T-helper 22 cell (primary cell): ENCODE measurements around the gene CYREN.
A peak's percentile ranks its signal among the peaks of the same experiment; 100 is the strongest.
"Not testable (repeated sequence)": the region's sequence is repeated elsewhere in the genome, so short reads cannot be mapped to it uniquely, and the experiment has no call there.

ENCODE experiments used
- DNase-seq: peaks from one replicate; pipeline ENCODE4 v3.0.0-alpha.2; 2020; ENCODE audit warnings: low read depth

The CYREN gene

DNA sequence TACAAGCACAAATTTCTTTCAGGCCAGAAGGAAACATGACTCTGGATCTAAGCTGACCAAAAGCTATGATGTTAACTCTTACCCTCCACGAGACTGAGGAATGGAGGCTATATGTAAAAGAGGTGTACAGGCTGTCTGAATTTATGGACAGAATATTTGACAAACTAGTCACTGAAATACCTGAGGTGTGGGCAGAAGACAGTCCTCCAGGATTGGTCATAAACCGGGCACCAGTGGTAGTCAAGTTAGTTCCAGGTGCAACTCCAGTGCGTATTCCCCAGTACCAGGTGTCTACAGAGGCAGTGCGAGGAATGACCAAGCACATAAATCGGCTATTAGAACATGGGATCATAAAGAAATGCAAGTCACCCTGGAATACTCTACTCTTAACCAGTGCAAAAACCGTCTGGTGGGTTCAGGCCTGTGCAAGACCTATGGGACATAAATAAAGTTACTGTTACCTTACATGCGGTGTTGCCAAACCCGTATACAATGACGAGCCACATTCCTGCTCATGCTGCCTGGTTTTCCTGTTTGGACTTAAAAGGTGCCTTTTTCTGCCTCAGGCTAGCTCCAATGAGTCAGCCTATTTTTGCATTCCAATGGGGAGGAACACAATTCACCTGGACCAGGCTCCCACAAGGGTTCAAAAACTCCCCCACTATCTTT is 6.7 kb upstream of the CYREN start:
- DNase-seq: no peak

DNA sequence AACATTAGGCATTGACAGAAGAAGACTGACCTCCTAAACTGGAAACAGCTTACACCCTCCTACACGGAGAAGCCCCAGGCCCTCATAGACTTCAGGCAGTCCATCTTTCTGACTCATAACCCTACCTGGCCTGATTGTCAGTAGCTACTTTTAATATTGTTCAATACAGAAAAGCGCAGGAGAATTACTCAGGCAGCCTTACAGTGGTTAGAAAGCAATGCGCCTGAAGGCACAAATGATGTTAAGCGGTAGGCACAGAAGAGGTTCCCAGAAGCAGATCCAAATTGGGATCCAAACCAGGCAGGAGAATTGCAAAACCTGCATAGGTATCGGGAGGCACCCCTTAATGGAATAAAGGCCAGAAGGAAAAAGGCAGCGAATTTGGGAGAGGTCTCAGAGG is 5.4 kb upstream of the CYREN start:
- DNase-seq: no peak

- no peak for DNase-seq
Observed at GRCh38 chr7:135174941-135175340, 4.4 kb upstream of the CYREN start.

- DNase-seq: not testable (repeated sequence)
Observed at GRCh38 chr7:135173916-135174315, 3.4 kb upstream of the CYREN start.

GRCh38 chr7:135171581-135172291 is 1.2 kb upstream of the CYREN start:
- DNase-seq: not testable (repeated sequence)

GRCh38 chr7:135170998-135171481 is 533 bp upstream of the CYREN start:
- not testable (repeated sequence) for DNase-seq

GRCh38 chr7:135169964-135170273 is 588 bp downstream of the CYREN start:
- DNase-seq: no peak

DNA sequence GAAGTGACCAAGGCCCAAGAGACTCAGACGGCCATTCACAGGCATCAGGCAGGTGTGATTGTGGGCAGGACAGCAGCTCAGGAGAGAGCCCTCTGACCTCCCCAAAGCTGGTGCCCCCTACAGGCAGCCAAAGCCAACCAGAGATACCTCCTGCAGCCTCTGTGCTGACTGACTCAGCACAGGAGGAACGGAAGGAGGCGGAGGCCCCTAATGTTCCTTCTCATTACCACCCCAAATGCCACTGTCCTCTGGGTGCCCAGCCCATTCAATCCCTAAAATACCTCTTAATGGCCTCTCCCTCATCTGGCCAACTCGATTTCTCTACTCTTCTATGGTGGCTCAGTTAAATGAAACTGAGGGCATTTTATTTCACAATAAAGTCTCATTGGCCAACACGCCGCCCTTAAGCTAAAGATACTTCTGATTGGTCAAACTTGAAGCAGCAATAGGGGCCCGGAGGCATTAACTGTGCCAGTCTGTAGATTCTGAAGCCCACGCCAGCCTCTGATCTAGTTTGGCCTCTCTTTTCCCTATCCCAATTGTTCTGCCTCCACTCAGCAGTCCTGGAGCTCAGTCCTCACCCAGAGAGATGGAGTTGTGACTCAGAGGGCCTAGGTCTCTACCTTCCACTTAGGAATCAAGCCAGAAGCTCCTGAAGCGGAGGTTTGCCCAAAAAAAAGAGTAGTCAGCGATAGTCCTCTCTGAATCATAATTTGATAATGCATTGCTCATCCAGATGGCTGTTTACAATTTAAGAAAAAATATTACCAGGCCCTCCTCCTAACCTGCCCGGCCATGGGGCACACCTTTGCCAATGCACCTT is 1.2 kb downstream of the CYREN start:
- DNase-seq: peak; percentile 30

DNA sequence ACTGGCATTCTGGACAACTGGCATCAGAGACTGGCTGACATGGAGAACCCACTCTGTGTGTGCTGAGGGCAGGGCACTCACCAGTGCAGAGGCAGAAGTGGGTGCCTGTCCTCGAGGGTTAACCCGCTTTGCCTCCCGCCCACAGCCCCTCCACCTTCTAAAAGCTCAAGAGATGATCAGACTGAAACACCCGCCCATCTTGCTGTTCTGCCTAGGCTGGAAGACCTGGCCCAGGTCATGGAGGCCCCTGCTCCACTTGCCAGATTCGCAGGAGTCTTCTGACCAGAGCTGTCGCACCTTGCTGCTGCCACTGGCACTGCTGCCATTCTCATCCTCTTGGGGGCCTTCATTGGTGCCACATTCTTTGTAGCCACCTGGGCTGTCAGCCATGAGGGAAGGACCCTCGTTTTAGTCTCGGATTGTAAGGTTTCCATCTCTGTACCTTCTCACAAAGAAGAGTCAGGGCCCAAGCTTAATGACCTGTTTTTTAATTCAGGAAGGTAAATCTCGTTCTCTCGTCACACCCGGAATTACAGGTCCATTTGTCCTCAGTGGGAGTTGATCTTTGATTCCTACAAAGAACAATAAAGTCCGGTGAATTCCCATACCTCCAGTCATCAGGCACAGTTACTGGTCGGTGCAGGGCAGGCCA is 1.9 kb downstream of the CYREN start:
- no peak for DNase-seq

- peak; percentile 26 for DNase-seq
Observed at GRCh38 chr7:135168001-135168400, 2.5 kb downstream of the CYREN start.

DNA sequence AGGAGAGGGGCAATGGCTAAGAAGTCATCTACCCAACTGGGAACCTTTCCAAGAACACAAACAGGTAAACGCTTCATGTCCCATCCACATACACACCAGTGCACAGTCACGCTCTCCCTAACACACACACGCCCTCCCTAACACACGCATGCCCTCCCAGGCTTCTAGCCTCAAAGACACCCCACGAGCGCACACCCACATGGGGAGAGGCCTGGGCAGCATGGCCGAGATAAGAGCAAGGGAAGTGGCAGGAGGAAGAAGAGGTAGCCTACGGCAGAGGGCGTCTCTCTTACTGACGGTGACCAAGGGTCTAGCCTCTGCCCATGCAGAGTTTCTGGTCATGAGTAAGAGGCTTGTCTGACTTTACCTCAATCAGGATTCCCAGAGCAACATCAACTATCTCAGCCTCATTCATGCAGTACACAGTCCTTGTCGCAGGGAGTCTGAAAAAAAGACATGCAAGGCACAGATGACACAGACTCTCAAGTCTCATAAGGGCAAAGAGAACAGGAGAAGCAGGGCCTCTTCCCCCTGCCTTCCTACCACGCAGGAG is 3.1 kb downstream of the CYREN start:
- DNase-seq: no peak

DNA sequence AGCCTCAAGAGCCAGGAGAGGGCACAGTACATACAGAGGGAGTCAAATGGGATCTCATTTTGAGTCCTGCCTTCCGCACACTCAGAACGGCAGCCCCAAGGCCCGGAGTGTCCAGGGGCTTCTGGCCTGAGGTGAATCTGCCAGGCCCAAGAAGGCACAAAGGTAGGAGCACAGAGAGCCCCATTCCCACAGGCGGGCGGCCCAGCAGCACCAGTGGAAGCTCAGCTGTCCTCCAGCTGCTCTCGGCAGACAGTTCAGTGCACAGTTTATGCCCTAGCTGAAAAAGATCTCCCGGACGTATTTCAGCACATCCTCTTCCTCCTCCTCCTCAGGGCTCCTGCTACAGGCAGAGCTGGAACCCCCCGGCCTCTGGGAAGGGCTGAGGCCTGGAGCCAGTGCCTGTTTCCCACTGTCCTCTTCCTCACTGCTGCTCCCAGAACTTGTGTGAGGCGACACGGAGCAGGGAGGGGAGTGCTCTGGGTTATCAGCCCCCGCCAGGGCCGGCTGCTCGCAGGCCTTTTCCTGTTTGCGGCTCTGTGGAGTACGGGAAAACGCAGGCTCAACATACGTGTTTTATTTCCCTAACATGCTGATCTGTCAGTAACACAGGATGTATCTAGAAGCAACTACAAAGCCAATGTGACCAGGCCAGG is 4.0 kb downstream of the CYREN start:
- DNase-seq: no peak

GRCh38 chr7:135165862-135166261 is 4.6 kb downstream of the CYREN start:
- no peak for DNase-seq

DNA sequence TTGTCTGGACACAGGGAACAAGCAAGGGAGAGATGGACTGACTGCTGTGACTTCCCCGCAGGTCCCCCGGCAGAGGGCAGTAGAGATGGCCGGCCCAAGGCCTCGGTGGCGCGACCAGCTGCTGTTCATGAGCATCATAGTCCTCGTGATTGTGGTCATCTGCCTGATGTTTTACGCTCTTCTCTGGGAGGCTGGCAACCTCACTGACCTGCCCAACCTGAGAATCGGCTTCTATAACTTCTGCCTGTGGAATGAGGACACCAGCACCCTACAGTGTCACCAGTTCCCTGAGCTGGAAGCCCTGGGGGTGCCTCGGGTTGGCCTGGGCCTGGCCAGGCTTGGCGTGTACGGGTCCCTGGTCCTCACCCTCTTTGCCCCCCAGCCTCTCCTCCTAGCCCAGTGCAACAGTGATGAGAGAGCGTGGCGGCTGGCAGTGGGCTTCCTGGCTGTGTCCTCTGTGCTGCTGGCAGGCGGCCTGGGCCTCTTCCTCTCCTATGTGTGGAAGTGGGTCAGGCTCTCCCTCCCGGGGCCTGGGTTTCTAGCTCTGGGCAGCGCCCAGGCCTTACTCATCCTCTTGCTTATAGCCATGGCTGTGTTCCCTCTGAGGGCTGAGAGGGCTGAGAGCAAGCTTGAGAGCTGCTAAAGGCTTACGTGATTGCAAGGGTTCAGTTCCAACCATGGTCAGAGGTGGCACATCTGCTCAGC is 6.0 kb downstream of the CYREN start:
- DNase-seq: no peak

DNA sequence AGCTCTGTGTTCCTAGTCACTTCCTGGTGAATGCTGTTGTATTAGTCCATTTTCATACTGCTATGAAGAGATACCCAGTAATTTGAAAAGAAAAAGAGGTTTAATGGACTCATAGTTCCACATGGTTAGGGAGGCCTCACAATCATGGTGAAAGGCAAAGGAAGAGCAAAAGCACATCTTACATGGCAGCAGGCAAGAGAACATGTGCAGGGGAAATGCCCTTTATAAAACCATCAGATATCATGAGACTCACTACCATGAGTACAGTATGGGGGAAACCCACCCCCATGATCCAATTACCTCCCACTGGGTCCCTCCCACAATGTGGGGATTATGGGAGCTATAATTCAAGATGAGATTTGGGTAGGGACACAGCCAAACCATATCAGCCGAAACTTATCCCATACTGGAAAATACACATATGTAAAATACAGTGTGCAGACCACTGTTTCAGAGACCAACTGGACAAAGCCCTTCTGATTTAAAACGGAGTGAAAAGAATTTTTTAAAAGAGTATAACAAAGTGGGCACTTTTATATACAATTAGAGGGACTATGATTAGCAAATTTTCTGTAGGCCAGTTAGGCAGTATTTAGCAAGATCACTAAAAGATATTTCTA is 8.0 kb downstream of the CYREN start:
- DNase-seq: no peak

DNA sequence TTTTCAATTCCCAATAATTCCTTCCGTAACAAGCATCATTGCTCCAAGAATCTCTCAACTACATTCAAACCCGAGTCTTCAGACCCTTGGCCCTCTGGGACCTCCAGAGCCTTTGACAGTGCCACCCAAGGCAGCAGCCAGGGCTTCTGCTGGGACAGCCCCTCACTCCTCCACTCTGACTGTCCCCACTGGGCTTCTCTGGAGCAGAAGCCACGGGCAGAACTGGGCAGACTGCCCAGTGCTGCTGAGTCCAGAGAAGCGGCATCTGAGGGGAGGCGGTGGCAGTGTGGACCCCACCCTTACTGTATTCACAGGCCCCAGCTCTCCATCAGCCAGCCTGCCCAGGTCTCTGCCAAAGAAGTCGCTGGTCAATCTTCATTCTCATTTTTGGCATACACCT is 8.8 kb downstream of the CYREN start:
- DNase-seq: no peak

DNA sequence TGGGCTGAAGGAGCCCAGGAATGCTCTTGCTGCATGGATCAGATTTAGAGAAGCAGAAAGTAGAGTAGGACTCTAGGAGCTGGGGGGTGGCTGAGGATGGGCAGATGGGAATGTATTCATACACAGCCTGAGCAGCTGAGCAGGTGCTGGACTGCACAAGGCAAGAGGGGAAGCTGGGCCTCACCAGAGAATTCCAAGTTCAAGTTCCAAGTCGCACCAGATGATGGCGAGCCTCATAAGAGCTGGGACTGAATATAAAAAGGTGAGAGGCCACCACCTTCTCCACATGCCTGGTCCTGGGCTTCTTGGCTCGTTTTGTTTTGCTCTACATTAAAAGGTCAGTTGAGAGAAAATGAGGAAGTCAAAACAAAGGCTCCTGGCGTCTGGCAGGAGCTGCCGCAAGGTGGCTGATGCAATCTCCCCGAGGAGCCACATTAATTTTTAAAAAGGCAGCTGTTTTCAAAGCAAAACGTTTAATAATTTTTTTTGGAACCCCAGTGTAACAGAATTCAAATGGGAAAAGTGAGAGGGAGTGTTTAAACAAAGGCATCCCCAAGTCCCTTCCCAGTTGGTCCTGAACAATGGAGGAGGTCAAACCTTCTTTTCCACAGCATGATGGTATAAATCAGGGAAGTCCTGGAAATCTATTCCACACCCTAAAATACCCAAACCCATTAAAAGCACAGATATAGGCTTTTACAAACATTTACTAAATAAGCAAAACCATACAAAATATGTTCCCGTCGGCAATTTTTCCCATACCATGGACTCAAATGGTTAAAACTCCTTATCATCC is 9.5 kb downstream of the CYREN start:
- no peak for DNase-seq

GRCh38 chr7:135160098-135160857 is 10.2 kb downstream of the CYREN start:
- DNase-seq: no peak
